ENCODE data around the gene ANOS1. TPM values are rescaled to one million over a fixed set of nuclear protein-coding genes. Genes with fewer than 3 reads are reported as not detected.

Gene ANOS1
- total RNA-seq, 1 donor, result 1.1 TPM

DNA sequence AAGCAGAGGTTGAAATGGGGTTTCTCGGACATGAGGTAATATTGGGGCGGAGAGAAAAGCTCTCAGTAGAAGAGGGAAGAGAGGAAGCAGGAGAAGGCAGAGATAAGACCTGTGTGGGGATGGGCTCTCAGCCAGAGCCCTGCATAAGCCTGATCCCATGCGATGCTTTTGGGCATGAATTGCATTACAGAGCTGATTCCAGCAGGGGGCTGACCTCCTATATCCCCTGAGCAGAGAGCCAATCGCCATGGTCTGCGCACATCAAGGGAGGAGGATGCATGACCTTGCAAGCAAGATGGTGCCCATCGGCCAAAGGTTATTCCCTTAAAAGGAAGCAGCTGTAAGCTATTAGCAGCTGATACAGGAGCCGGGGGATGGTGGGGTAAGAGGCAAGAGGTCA is 7.6 kb downstream of the ANOS1 start:
- Histone ChIP-seq H3K79me2 (ENCODE audit: insufficient read depth, low read length) (no peaks in the 10 kb centered on the region), H3K4me3 (ENCODE audit: insufficient read depth, low read length) (no peak overlapping the region), H3K36me3 (ENCODE audit: insufficient read depth, low read length) (no peaks in the 10 kb centered on the region), H4K20me1 (ENCODE audit: insufficient read depth, low read length) (no peaks in the 10 kb centered on the region), H3K4me1 (ENCODE audit: insufficient read depth, low read length) (no peaks in the 10 kb centered on the region), H3K27ac (ENCODE audit: low read depth, low read length) (no peak overlapping the region), H2AFZ (ENCODE audit: low read length) (no peak overlapping the region), H3K27me3 (ENCODE audit: insufficient read depth, low read length) (no peaks in the 10 kb centered on the region), H3K9me3 (ENCODE audit: low read depth, low read length) (no peaks in the 10 kb centered on the region), H3K4me2 (ENCODE audit: insufficient read depth, low read length) (no peak overlapping the region)
- no peak for TF ChIP-seq CTCF (IDR thresholded peaks at IDR 0.05; ENCODE audit: extremely low read depth, low read depth, low read length)
- no peak for DNase-seq (ENCODE audit: insufficient read length, low spot score, missing footprints)

DNA sequence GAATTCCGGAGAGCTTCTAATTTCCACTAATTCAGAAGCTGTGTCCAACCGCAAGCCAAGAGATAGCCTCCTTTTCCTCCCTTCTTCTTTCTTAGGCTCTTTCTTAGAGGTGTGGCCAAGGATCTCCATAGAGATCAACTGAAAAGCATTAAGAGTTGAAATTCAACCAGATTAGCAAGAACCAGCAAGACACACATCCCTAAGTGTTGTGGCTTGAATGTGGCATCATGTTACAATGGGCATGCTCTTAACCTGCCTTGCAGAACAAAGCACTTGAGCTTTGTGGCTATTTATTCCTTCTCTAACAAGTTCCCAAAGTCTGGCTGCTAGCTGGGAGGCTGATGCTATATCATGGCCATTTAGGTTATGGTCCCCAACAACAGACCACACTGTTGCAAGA is 10.4 kb downstream of the ANOS1 start:
- Histone ChIP-seq H3K4me1 (ENCODE audit: insufficient read depth, low read length) (no peaks in the 10 kb centered on the region), H3K9me3 (ENCODE audit: low read depth, low read length) (no peaks in the 10 kb centered on the region), H3K4me2 (ENCODE audit: insufficient read depth, low read length) (no peak overlapping the region), H3K36me3 (ENCODE audit: insufficient read depth, low read length) (no peaks in the 10 kb centered on the region), H3K79me2 (ENCODE audit: insufficient read depth, low read length) (no peaks in the 10 kb centered on the region), H3K4me3 (ENCODE audit: insufficient read depth, low read length) (no peak overlapping the region), H3K27ac (ENCODE audit: low read depth, low read length) (no peak overlapping the region), H4K20me1 (ENCODE audit: insufficient read depth, low read length) (no peaks in the 10 kb centered on the region), H3K27me3 (ENCODE audit: insufficient read depth, low read length) (no peaks in the 10 kb centered on the region), H2AFZ (ENCODE audit: low read length) (no peak overlapping the region)
- no peak for DNase-seq (ENCODE audit: insufficient read length, low spot score, missing footprints)
- TF ChIP-seq CTCF (IDR thresholded peaks at IDR 0.05; ENCODE audit: extremely low read depth, low read depth, low read length), result no peak

DNA sequence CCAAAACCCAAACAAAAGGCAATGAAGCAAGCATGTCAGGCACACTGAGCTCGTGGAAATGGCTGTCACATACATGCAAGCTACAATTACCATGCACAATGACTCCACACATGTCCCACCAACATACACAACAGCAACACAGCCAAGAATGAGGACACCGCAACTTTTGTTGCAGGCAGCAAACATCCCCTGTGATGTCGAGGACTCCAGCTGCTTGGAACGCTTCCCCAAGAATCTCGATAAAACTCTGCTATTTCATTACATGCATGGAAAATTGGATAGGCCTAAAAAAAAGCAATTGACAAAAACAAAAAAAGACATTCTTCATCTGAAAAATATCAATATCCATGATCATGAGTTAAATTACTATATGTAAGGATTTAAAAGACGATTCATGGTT is 11.8 kb downstream of the ANOS1 start:
- Histone ChIP-seq H3K36me3 (ENCODE audit: insufficient read depth, low read length) (no peaks in the 10 kb centered on the region), H3K27me3 (ENCODE audit: insufficient read depth, low read length) (no peaks in the 10 kb centered on the region), H3K9me3 (ENCODE audit: low read depth, low read length) (no peaks in the 10 kb centered on the region), H4K20me1 (ENCODE audit: insufficient read depth, low read length) (no peaks in the 10 kb centered on the region), H3K79me2 (ENCODE audit: insufficient read depth, low read length) (no peaks in the 10 kb centered on the region), H3K27ac (ENCODE audit: low read depth, low read length) (no peak overlapping the region), H3K4me1 (ENCODE audit: insufficient read depth, low read length) (no peaks in the 10 kb centered on the region), H3K4me2 (ENCODE audit: insufficient read depth, low read length) (no peak overlapping the region), H2AFZ (ENCODE audit: low read length) (no peak overlapping the region), H3K4me3 (ENCODE audit: insufficient read depth, low read length) (no peak overlapping the region)
- no peak for TF ChIP-seq CTCF (IDR thresholded peaks at IDR 0.05; ENCODE audit: extremely low read depth, low read depth, low read length)
- no peak for DNase-seq (ENCODE audit: insufficient read length, low spot score, missing footprints)

GRCh38 chrX:8717354-8717753 is 14.6 kb downstream of the ANOS1 start:
- H3K27ac ChIP-seq (ENCODE audit: low read depth, low read length), result no peak overlapping the region
- H4K20me1 ChIP-seq (ENCODE audit: insufficient read depth, low read length), result no peaks in the 10 kb centered on the region
- TF ChIP-seq CTCF (IDR thresholded peaks at IDR 0.05; ENCODE audit: extremely low read depth, low read depth, low read length), result no peak
- no peaks in the 10 kb centered on the region for H3K27me3 ChIP-seq (ENCODE audit: insufficient read depth, low read length)
- H2AFZ ChIP-seq (ENCODE audit: low read length), result no peak overlapping the region
- no peak for DNase-seq (ENCODE audit: insufficient read length, low spot score, missing footprints)
- no peaks in the 10 kb centered on the region for H3K36me3 ChIP-seq (ENCODE audit: insufficient read depth, low read length)
- H3K4me3 ChIP-seq (ENCODE audit: insufficient read depth, low read length), result no peak overlapping the region
- no peaks in the 10 kb centered on the region for H3K4me1 ChIP-seq (ENCODE audit: insufficient read depth, low read length)
- no peaks in the 10 kb centered on the region for H3K9me3 ChIP-seq (ENCODE audit: low read depth, low read length)
- no peaks in the 10 kb centered on the region for H3K79me2 ChIP-seq (ENCODE audit: insufficient read depth, low read length)
- H3K4me2 ChIP-seq (ENCODE audit: insufficient read depth, low read length), result no peak overlapping the region
